H1 (cell line): ENCODE measurements around the gene PPP1R3G. TPM values are rescaled to one million over a fixed set of nuclear protein-coding genes. Genes with fewer than 3 reads are reported as not detected.

Experiments used
- CTCF ChIA-PET: fragments of 300-600 bp; sonication (Branson Sonifier 250); formaldehyde crosslinking; loops from one replicate; lab custom pipeline; 2021; ENCODE audit not compliant: partially characterized antibody; lab: Charles Lee
- POLR2A ChIA-PET: fragments of 300-600 bp; sonication (Branson Sonifier 250); formaldehyde crosslinking; loops from one replicate; lab custom pipeline; 2021; ENCODE audit warnings: inconsistent platforms; ENCODE audit not compliant: partially characterized antibody; lab: Charles Lee
- DNase-seq, 2 experiments: peaks; one replicate each; pipeline versions ENCODE4 v3.0.0 to v3.0.0-alpha.2; 2010 to 2022; ENCODE audit warnings: low spot score in 2 of 2, low read depth in 1 of 2, mixed read lengths in 1 of 2
- FAIRE-seq: peaks from 2 replicates; lab custom pipeline; 2011; peaks lifted over from hg19 to GRCh38; lab: Jason Lieb, UNC
- H2AFZ ChIP-seq: 2 replicates; pipeline ENCODE4 v1.8.1; 2012; ENCODE audit warnings: low read length, inconsistent platforms
- H2AK5ac ChIP-seq: 2 replicates; pipeline ENCODE4 v1.6.1; 2013; ENCODE audit warnings: low read depth, low read length
- H2BK120ac ChIP-seq: replicated peaks from 2 replicates; pipeline ENCODE3; 2013; ENCODE audit warnings: low read depth, low read length, inconsistent platforms
- H2BK12ac ChIP-seq: 2 replicates; pipeline ENCODE4 v1.6.1; 2013; ENCODE audit warnings: low read depth, low read length
- H2BK15ac ChIP-seq: 2 replicates; pipeline ENCODE4 v1.6.1; 2013; ENCODE audit warnings: low read length
- H2BK20ac ChIP-seq: 2 replicates; pipeline ENCODE4 v1.6.1; 2013; ENCODE audit warnings: low read length
- H2BK5ac ChIP-seq: 2 replicates; pipeline ENCODE4 v1.6.1; 2013; ENCODE audit warnings: low read depth, low read length
- H3K14ac ChIP-seq: 2 replicates; pipeline ENCODE4 v1.6.1; 2013; ENCODE audit warnings: inconsistent platforms; ENCODE audit not compliant: insufficient read length
- H3K18ac ChIP-seq: 2 replicates; pipeline ENCODE4 v1.6.1; 2013; ENCODE audit warnings: low read length; ENCODE audit errors: extremely low read depth
- H3K23ac ChIP-seq: 2 replicates; pipeline ENCODE4 v1.6.1; 2013; ENCODE audit warnings: inconsistent platforms; ENCODE audit not compliant: insufficient read length
- H3K23me2 ChIP-seq: 2 replicates; pipeline ENCODE4 v1.6.1; 2013; ENCODE audit warnings: low read depth, low read length
- H3K27ac ChIP-seq: 2 replicates; pipeline ENCODE4 v1.6.1; 2011; ENCODE audit warnings: low read depth, low read length, inconsistent platforms
- H3K27me3 ChIP-seq, 4 experiments: replicated peaks in 1 of 4; 1 replicate in 1 of 4; 2 replicates in 3 of 4; pipeline versions ENCODE4 v1.6.1 to v1.8.1; 2011 to 2013; ENCODE audit warnings: low read length in 3 of 4, mild to moderate bottlenecking in 3 of 4, inconsistent platforms in 2 of 4, mixed read lengths in 2 of 4, moderate library complexity in 1 of 4; ENCODE audit not compliant: control insufficient read depth in 3 of 4, insufficient read depth in 3 of 4; ENCODE audit errors: extremely low read depth in 1 of 4
- H3K36me3 ChIP-seq, 4 experiments: 2 replicates each; pipeline versions ENCODE4 v1.6.1 to v1.8.1; 2011 to 2013; ENCODE audit warnings: mild to moderate bottlenecking in 4 of 4, low read length in 3 of 4, moderate library complexity in 2 of 4, control low read depth in 1 of 4, inconsistent platforms in 1 of 4; ENCODE audit not compliant: insufficient read depth in 4 of 4, control insufficient read depth in 2 of 4
- H3K4ac ChIP-seq: replicated peaks from 2 replicates; pipeline ENCODE3; 2013; ENCODE audit warnings: low read length, low read depth, mixed read lengths, inconsistent platforms; ENCODE audit not compliant: insufficient read length
- H3K4me1 ChIP-seq, 4 experiments: replicated peaks in 1 of 4; 1 replicate in 1 of 4; 2 replicates in 3 of 4; pipeline versions ENCODE4 v1.6.1 to v1.8.1; 2011 to 2013; ENCODE audit warnings: low read length in 3 of 4, inconsistent platforms in 2 of 4, mixed read lengths in 1 of 4; ENCODE audit not compliant: insufficient read depth in 4 of 4, control insufficient read depth in 3 of 4
- H3K4me2 ChIP-seq, 2 experiments: 2 replicates each; pipeline versions ENCODE4 v1.6.1 to v1.8.1; 2011 to 2013; ENCODE audit warnings: low read depth in 2 of 2, low read length in 2 of 2, control low read depth in 1 of 2, inconsistent platforms in 1 of 2, mild to moderate bottlenecking in 1 of 2; ENCODE audit not compliant: insufficient read depth in 1 of 2
- H3K4me3 ChIP-seq, 4 experiments: fragments of 200-600, 300-600 bp in 1 of 4; sonication (generic), shearing (Covaris generic), sonication (Bioruptor Twin) in 1 of 4; 2 replicates each; pipeline versions ENCODE4 v1.5.1 to v1.8.1; 2011 to 2016; ENCODE audit warnings: low read length in 4 of 4, low read depth in 3 of 4, control low read depth in 2 of 4, inconsistent platforms in 2 of 4, mild to moderate bottlenecking in 2 of 4, mixed read lengths in 1 of 4, moderate library complexity in 1 of 4; ENCODE audit not compliant: insufficient read depth in 2 of 4; ENCODE audit errors: extremely low read depth in 1 of 4
- H3K56ac ChIP-seq: replicated peaks from 2 replicates; pipeline ENCODE3; 2013; ENCODE audit warnings: low read depth, mild to moderate bottlenecking, mixed read lengths, low read length, inconsistent platforms; ENCODE audit not compliant: insufficient read length
- H3K79me1 ChIP-seq: 2 replicates; pipeline ENCODE4 v1.6.1; 2013; ENCODE audit warnings: low read depth, low read length, control low read depth
- H3K79me2 ChIP-seq, 2 experiments: 2 replicates each; pipeline versions ENCODE4 v1.6.1 to v1.8.1; 2012 to 2013; ENCODE audit warnings: low read length in 2 of 2, mild to moderate bottlenecking in 2 of 2, inconsistent platforms in 1 of 2; ENCODE audit not compliant: insufficient read depth in 2 of 2, control insufficient read depth in 1 of 2
- H3K9ac ChIP-seq, 4 experiments: replicated peaks in 1 of 4; 1 replicate in 1 of 4; 2 replicates in 3 of 4; pipeline versions ENCODE4 v1.6.1 to v1.8.1; 2011 to 2013; ENCODE audit warnings: low read depth in 3 of 4, low read length in 3 of 4, control low read depth in 2 of 4, mild to moderate bottlenecking in 2 of 4, moderate library complexity in 2 of 4, inconsistent platforms in 1 of 4; ENCODE audit errors: extremely low read depth in 1 of 4
- H3K9me3 ChIP-seq, 2 experiments: 2 replicates each; pipeline versions ENCODE4 v1.6.1 to v1.8.1; 2012 to 2013; ENCODE audit warnings: mild to moderate bottlenecking in 2 of 2, moderate library complexity in 2 of 2, control low read depth in 1 of 2, inconsistent platforms in 1 of 2, low read depth in 1 of 2, low read length in 1 of 2, mixed read lengths in 1 of 2; ENCODE audit not compliant: insufficient read depth in 2 of 2
- H4K20me1 ChIP-seq, 2 experiments: replicated peaks in 1 of 2; 2 replicates each; pipeline versions ENCODE3 to v1.8.1; 2011 to 2013; ENCODE audit warnings: inconsistent platforms in 2 of 2, low read length in 2 of 2, mild to moderate bottlenecking in 1 of 2; ENCODE audit not compliant: insufficient read depth in 2 of 2, control insufficient read depth in 1 of 2
- H4K5ac ChIP-seq: 2 replicates; pipeline ENCODE4 v1.6.1; 2013; ENCODE audit warnings: low read length, low read depth, mixed read lengths, inconsistent platforms; ENCODE audit not compliant: insufficient read length
- H4K8ac ChIP-seq: 2 replicates; pipeline ENCODE4 v1.8.0; 2013; ENCODE audit warnings: mild to moderate bottlenecking, moderate library complexity, low read length, inconsistent platforms; ENCODE audit not compliant: insufficient read depth; ENCODE audit errors: extremely low read depth
- H4K91ac ChIP-seq: replicated peaks from 2 replicates; pipeline ENCODE3; 2013; ENCODE audit warnings: low read length, mixed read lengths, inconsistent platforms; ENCODE audit not compliant: insufficient read length
- BACH1 ChIP-seq: IDR thresholded peaks from 2 replicates; pipeline ENCODE4 v1.6.1; 2012; ENCODE audit warnings: low read length, improper control_type of control experiment
- CTBP2 ChIP-seq: IDR thresholded peaks from 2 replicates; pipeline ENCODE4 v1.7.0; 2011; ENCODE audit warnings: borderline replicate concordance, mild to moderate bottlenecking, moderate library complexity, mixed read lengths, low read length; ENCODE audit not compliant: insufficient read depth, insufficient read length
- EGR1 ChIP-seq: IDR thresholded peaks from 2 replicates; pipeline ENCODE4 v1.6.1; 2011; ENCODE audit warnings: low read depth, low read length, borderline replicate concordance
- POLR2A ChIP-seq, 2 experiments: IDR thresholded peaks; 1 replicate in 1 of 2; 2 replicates in 1 of 2; pipeline ENCODE4 v1.6.1; 2011; ENCODE audit warnings: low read depth in 2 of 2, low read length in 2 of 2, mild to moderate bottlenecking in 2 of 2; ENCODE audit errors: control extremely low read depth in 1 of 2
- POLR2AphosphoS5 ChIP-seq: IDR thresholded peaks from 2 replicates; pipeline ENCODE4 v1.6.1; 2011; ENCODE audit warnings: low read depth, low read length
- RAD21 ChIP-seq, 2 experiments: IDR thresholded peaks in 1 of 2; conservative IDR thresholded peaks in 1 of 2; 2 replicates each; pipeline ENCODE4 v1.6.1; 2011; ENCODE audit warnings: low read depth in 2 of 2, low read length in 2 of 2, improper control_type of control experiment in 1 of 2, inconsistent platforms in 1 of 2, mild to moderate bottlenecking in 1 of 2, moderate library complexity in 1 of 2
- SAP30 ChIP-seq: fragments of 300-600 bp; sonication (generic); IDR thresholded peaks from 2 replicates; pipeline ENCODE4 v1.7.1; 2012; ENCODE audit warnings: low read length, moderate library complexity, mild to moderate bottlenecking, inconsistent platforms; ENCODE audit not compliant: insufficient read depth, insufficient replicate concordance
- SIX5 ChIP-seq: IDR thresholded peaks from 2 replicates; pipeline ENCODE4 v1.6.1; 2011; ENCODE audit warnings: mild to moderate bottlenecking, low read depth, low read length
- SRF ChIP-seq: IDR thresholded peaks from 2 replicates; pipeline ENCODE4 v1.6.1; 2011; ENCODE audit warnings: mild to moderate bottlenecking, low read depth, low read length, moderate library complexity
- SUZ12 ChIP-seq: fragments of 200-600 bp; sonication (generic); IDR thresholded peaks from 2 replicates; pipeline ENCODE4 v1.6.1; 2012; ENCODE audit warnings: mild to moderate bottlenecking, inconsistent platforms, low read length, moderate library complexity, mixed read lengths
- TCF12 ChIP-seq: IDR thresholded peaks from 2 replicates; pipeline ENCODE4 v1.6.1; 2011; ENCODE audit warnings: low read depth, mild to moderate bottlenecking, low read length
- TEAD4 ChIP-seq: IDR thresholded peaks from 2 replicates; pipeline ENCODE4 v1.6.1; 2012; ENCODE audit warnings: low read depth, low read length, inconsistent platforms, mixed read lengths
- WGBS, 2 experiments: shearing (Covaris generic) in 1 of 2; methylation state at CpG; one replicate each; pipeline versions ENCODE4 v1.1.6 to v1.1.7; 2013 to 2015; ENCODE audit warnings: low lambda C conversion rate in 2 of 2, mixed read lengths in 2 of 2, inconsistent platforms in 1 of 2, low coverage in 1 of 2, missing lambda C conversion rate in 1 of 2; ENCODE audit not compliant: insufficient replicate concordance in 2 of 2, insufficient coverage in 1 of 2, insufficient read length in 1 of 2; ENCODE audit errors: extremely low coverage in 1 of 2, missing lambda C conversion rate in 1 of 2; 5-methylcytosine and 5-hydroxymethylcytosine counted together
- polyA plus RNA-seq, 7 experiments: library from polyadenylated mRNA; depleted of rRNA in 3 of 7; stranded (reverse) in 5 of 7; unstranded in 2 of 7; fragments of >200 nt in 5 of 7; fragments of 200-250 nt in 2 of 7; gene quantifications; 1 replicate in 5 of 7; 2 replicates in 1 of 7; 4 replicates in 1 of 7; pipeline versions ENCODE4 v1.2.1 to v1.2.3, GENCODE V29; 2011 to 2013; ENCODE audit warnings: missing spikeins in 2 of 7, mixed read lengths in 2 of 7
- total RNA-seq: library from RNA; stranded (reverse); fragmentation: NEBNext Ultra II Directional; extraction: Animal tissue kit (Norgen Biotek cat#: 25700); gene quantifications from 2 replicates; pipeline ENCODE4 v1.2.1, GENCODE V29; 2021
- TF ChIP-seq, protein P1 (sequence below): IDR thresholded peaks from 2 replicates; pipeline ENCODE4 v1.6.1; 2012; ENCODE audit warnings: low read length, inconsistent platforms

The PPP1R3G gene
- total and polyA plus RNA-seq, 2 of the 8 experiments (the other 6 are each of a cell fraction or from before 2014, with no cell fraction given), result 0.03 to 0.09 TPM

GRCh38 chr6:5051394-5051793, 33.7 kb upstream of the PPP1R3G start:
- Histone ChIP-seq H3K4me3 (no peak overlapping the region), H3K23me2 (no peaks in the 10 kb centered on the region), H3K9me3 (peaks cover 5 to 11% of the 10 kb centered on the region in 2 experiments; a peak in 2 of 4 replicates), H2BK120ac (no peak overlapping the region), H2BK15ac (no peak overlapping the region), H3K79me2 (no peaks in the 10 kb centered on the region), H3K36me3 (peaks cover 0 to 2% (median 0%) of the 10 kb centered on the region in 4 experiments; a peak in 2 of 8 replicates), H3K79me1 (no peaks in the 10 kb centered on the region), H2BK12ac (no peak overlapping the region), H2AK5ac (no peak overlapping the region), H4K20me1 (no peaks in the 10 kb centered on the region), H2BK20ac (no peak overlapping the region), H3K18ac (no peak overlapping the region), H3K4me1 (no peaks in the 10 kb centered on the region), H3K27me3 (no peaks in the 10 kb centered on the region), H4K91ac (no peak overlapping the region), H3K9ac (no peak overlapping the region), H3K4ac (no peak overlapping the region), H4K5ac (no peak overlapping the region), H3K27ac (no peak overlapping the region), H3K23ac (no peak overlapping the region), H3K56ac (no peak overlapping the region), H3K4me2 (no peak overlapping the region), H2AFZ (no peak overlapping the region), H2BK5ac (no peak overlapping the region), H3K14ac (no peak overlapping the region), H4K8ac (no peak overlapping the region)
- POLR2A ChIA-PET, result no interaction called here
- 84% methylated on average over 1 of the region's 1 CpG; no CpG with 5 or more reads in 1 of the 2 experiments for WGBS, 2 experiments
- DNase-seq (no peak), FAIRE-seq (no peak)
- CTCF ChIA-PET, result interaction anchor here (0.6 to 2.3 kb wide), 2 partner anchors 15 to 454 kb away, joined by 3 to 5 read pairs; no protein-coding TSS in a partner anchor
- TF ChIP-seq TCF12 (no peak), SUZ12 (no peak), SAP30 (no peak), SIX5 (no peak), CTBP2 (no peak), POLR2AphosphoS5 (no peak), POLR2A (IDR thresholded peaks at IDR 0.05; ENCODE audit: control extremely low read depth in 1 of 2, low read depth in 2 of 2, low read length in 2 of 2) (no peak), EGR1 (no peak), SRF (no peak), RAD21 (IDR thresholded peaks at IDR 0.05 in 1 of 2, conservative IDR thresholded peaks at IDR 0.05 in 1 of 2; ENCODE audit: low read depth in 2 of 2, low read length in 2 of 2) (no peak), TEAD4 (no peak), BACH1 (no peak)
- TF ChIP-seq, protein P1, sequence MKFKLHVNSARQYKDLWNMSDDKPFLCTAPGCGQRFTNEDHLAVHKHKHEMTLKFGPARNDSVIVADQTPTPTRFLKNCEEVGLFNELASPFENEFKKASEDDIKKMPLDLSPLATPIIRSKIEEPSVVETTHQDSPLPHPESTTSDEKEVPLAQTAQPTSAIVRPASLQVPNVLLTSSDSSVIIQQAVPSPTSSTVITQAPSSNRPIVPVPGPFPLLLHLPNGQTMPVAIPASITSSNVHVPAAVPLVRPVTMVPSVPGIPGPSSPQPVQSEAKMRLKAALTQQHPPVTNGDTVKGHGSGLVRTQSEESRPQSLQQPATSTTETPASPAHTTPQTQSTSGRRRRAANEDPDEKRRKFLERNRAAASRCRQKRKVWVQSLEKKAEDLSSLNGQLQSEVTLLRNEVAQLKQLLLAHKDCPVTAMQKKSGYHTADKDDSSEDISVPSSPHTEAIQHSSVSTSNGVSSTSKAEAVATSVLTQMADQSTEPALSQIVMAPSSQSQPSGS, result no peak
